CD14-positive monocyte (primary cell): ENCODE results near the gene DRC1. TPM values are rescaled to one million over a fixed set of nuclear protein-coding genes. Genes with fewer than 3 reads are reported as not detected.
"Not testable (repeated sequence)": the region's sequence is repeated elsewhere in the genome, so short reads cannot be mapped to it uniquely, and the experiment has no call there.

Experiments used
- DNase-seq, 3 donors: peaks; one replicate each; pipeline ENCODE4 v3.0.0-alpha.2; 2011 to 2022
- H2AFZ ChIP-seq: 2 replicates; pipeline ENCODE4 v1.6.0; 2012; ENCODE audit warnings: mild to moderate bottlenecking, low read depth, low read length, inconsistent platforms; ENCODE audit not compliant: insufficient read depth, poor library complexity, severe bottlenecking
- H3K27ac ChIP-seq, 2 donors: 1 replicate in 1 of 2; 2 replicates in 1 of 2; pipeline ENCODE4 v1.5.1; 2012 to 2013; ENCODE audit warnings: low read length in 2 of 2, control low read depth in 1 of 2, inconsistent platforms in 1 of 2, low read depth in 1 of 2, mild to moderate bottlenecking in 1 of 2
- H3K27me3 ChIP-seq, 2 donors: one replicate each; pipeline versions ENCODE4 v1.6.0 to v1.6.1; 2011 to 2013; ENCODE audit warnings: low read length in 2 of 2; ENCODE audit not compliant: control insufficient read depth in 2 of 2, insufficient read depth in 2 of 2
- H3K36me3 ChIP-seq, 2 donors: replicated peaks in 1 of 2; 1 replicate in 1 of 2; 2 replicates in 1 of 2; pipeline versions ENCODE4 v1.5.1 to v1.6.1; 2012 to 2013; ENCODE audit warnings: low read length in 2 of 2, control low read depth in 1 of 2, inconsistent platforms in 1 of 2, mild to moderate bottlenecking in 1 of 2; ENCODE audit not compliant: insufficient read depth in 2 of 2, control insufficient read depth in 1 of 2
- H3K4me1 ChIP-seq, 2 donors: 1 replicate in 1 of 2; 2 replicates in 1 of 2; pipeline versions ENCODE4 v1.5.1 to v1.6.1; 2012 to 2013; ENCODE audit warnings: low read length in 2 of 2, control low read depth in 1 of 2, inconsistent platforms in 1 of 2, mild to moderate bottlenecking in 1 of 2, moderate library complexity in 1 of 2; ENCODE audit not compliant: insufficient read depth in 2 of 2, control insufficient read depth in 1 of 2
- H3K4me2 ChIP-seq: replicated peaks from 2 replicates; pipeline ENCODE3; 2012; ENCODE audit warnings: low read length, moderate library complexity, mild to moderate bottlenecking; ENCODE audit not compliant: poor library complexity, severe bottlenecking; ENCODE audit errors: extremely low read depth
- H3K4me3 ChIP-seq, 3 experiments: fragments of 200-600 bp in 1 of 3; sonication (generic) in 1 of 3; replicated peaks in 1 of 3; 1 replicate in 2 of 3; 2 replicates in 1 of 3; pipeline ENCODE4 v1.5.1; 2011 to 2013; ENCODE audit warnings: low read length in 3 of 3, mild to moderate bottlenecking in 3 of 3, control low read depth in 2 of 3, low read depth in 2 of 3, inconsistent platforms in 1 of 3, moderate library complexity in 1 of 3
- H3K79me2 ChIP-seq: 2 replicates; pipeline ENCODE4 v1.6.0; 2012; ENCODE audit warnings: mild to moderate bottlenecking, control low read depth, inconsistent platforms, low read length, moderate library complexity; ENCODE audit not compliant: insufficient read depth
- H3K9ac ChIP-seq: 2 replicates; pipeline ENCODE4 v1.6.0; 2017; ENCODE audit warnings: low read length, mild to moderate bottlenecking; ENCODE audit not compliant: insufficient read depth, poor library complexity, severe bottlenecking
- H3K9me3 ChIP-seq, 2 donors: replicated peaks in 1 of 2; 1 replicate in 1 of 2; 2 replicates in 1 of 2; pipeline versions ENCODE4 v1.5.1 to v1.6.1; 2012 to 2013; ENCODE audit warnings: low read length in 2 of 2, control low read depth in 1 of 2; ENCODE audit not compliant: control insufficient read depth in 1 of 2, insufficient read depth in 1 of 2
- H4K20me1 ChIP-seq: 2 replicates; pipeline ENCODE4 v1.6.0; 2012; ENCODE audit warnings: mild to moderate bottlenecking, low read length, control low read depth, moderate library complexity; ENCODE audit not compliant: insufficient read depth
- H3K27ac Mint-ChIP-seq, 7 donors: one replicate each; pipeline ENCODE4 v1.8.0; 2020; ENCODE audit warnings: mild to moderate bottlenecking in 7 of 7, mixed read lengths in 7 of 7, moderate library complexity in 6 of 7, inconsistent platforms in 2 of 7
- H3K27me3 Mint-ChIP-seq, 3 donors: one replicate each; pipeline ENCODE4 v1.8.0; 2021 to 2022; ENCODE audit warnings: low read depth in 3 of 3, mild to moderate bottlenecking in 3 of 3, mixed read lengths in 3 of 3, moderate library complexity in 3 of 3, inconsistent platforms in 1 of 3
- H3K36me3 Mint-ChIP-seq, 2 donors: one replicate each; pipeline ENCODE4 v1.8.0; 2020; ENCODE audit warnings: mixed read lengths in 2 of 2, inconsistent platforms in 1 of 2, mild to moderate bottlenecking in 1 of 2
- H3K4me1 Mint-ChIP-seq: one replicate; pipeline ENCODE4 v1.8.0; 2020; ENCODE audit warnings: mild to moderate bottlenecking, mixed read lengths
- H3K4me3 Mint-ChIP-seq, 2 donors: one replicate each; pipeline ENCODE4 v1.8.0; 2020; ENCODE audit warnings: mild to moderate bottlenecking in 2 of 2, mixed read lengths in 2 of 2, moderate library complexity in 1 of 2
- H3K9me3 Mint-ChIP-seq, 7 donors: one replicate each; pipeline ENCODE4 v1.8.0; 2020 to 2022; ENCODE audit warnings: mixed read lengths in 7 of 7, mild to moderate bottlenecking in 6 of 7, moderate library complexity in 6 of 7, inconsistent platforms in 2 of 7
- WGBS: methylation state at CpG from one replicate; pipeline ENCODE4 v1.1.5; 2013; ENCODE audit warnings: missing lambda C conversion rate; ENCODE audit not compliant: insufficient coverage; 5-methylcytosine and 5-hydroxymethylcytosine counted together
- intact Hi-C, 2 donors: fragments of 100-400 bp; cut with micrococcal nuclease; formaldehyde crosslinking; loops; one replicate each; pipeline versions ENCODE4 v1.15.0 to v1.15.1; 2023
- polyA plus RNA-seq, 3 donors: library from polyadenylated mRNA; depleted of rRNA in 1 of 3; unstranded in 2 of 3; stranded (reverse) in 1 of 3; fragments of 300-500 nt in 2 of 3; fragments of >200 nt in 1 of 3; fragmentation: Illumina TruSeq in 2 of 3; gene quantifications; 1 replicate in 2 of 3; 2 replicates in 1 of 3; pipeline ENCODE4 v1.2.3, GENCODE V29; 2012 to 2021
- TF ChIP-seq, protein P1 (sequence below): fragments of 200-600 bp; IDR thresholded peaks from one replicate; pipeline ENCODE4 v1.8.0; 2022; ENCODE audit warnings: antibody characterized with exemption, mild to moderate bottlenecking

Gene DRC1
- polyA plus RNA-seq, 3 donors: not detected

- no peak overlapping the region for H3K27ac Mint-ChIP-seq
- Histone ChIP-seq H3K9me3 (peaks cover 0 to 3% of the 10 kb centered on the region in 2 donors), H3K79me2 (no peaks in the 10 kb centered on the region), H4K20me1 (no peaks in the 10 kb centered on the region), H3K4me3 (no peak overlapping the region), H3K36me3 (no peaks in the 10 kb centered on the region), H3K9ac (no peak overlapping the region), H2AFZ (no peak overlapping the region), H3K4me1 (no peaks in the 10 kb centered on the region), H3K27me3 (no peaks in the 10 kb centered on the region), H3K4me2 (no peak overlapping the region), H3K27ac (no peak overlapping the region)
- no peak for DNase-seq
- intact Hi-C loops: loop anchor here in 1 of 2 donors (10.0 kb wide), 1 partner anchor 222 kb away; the partner anchor contains the start of genes HADHA and HADHB
- H3K4me1 Mint-ChIP-seq: peaks cover 4% of the 10 kb centered on the region
- TF ChIP-seq, protein P1, sequence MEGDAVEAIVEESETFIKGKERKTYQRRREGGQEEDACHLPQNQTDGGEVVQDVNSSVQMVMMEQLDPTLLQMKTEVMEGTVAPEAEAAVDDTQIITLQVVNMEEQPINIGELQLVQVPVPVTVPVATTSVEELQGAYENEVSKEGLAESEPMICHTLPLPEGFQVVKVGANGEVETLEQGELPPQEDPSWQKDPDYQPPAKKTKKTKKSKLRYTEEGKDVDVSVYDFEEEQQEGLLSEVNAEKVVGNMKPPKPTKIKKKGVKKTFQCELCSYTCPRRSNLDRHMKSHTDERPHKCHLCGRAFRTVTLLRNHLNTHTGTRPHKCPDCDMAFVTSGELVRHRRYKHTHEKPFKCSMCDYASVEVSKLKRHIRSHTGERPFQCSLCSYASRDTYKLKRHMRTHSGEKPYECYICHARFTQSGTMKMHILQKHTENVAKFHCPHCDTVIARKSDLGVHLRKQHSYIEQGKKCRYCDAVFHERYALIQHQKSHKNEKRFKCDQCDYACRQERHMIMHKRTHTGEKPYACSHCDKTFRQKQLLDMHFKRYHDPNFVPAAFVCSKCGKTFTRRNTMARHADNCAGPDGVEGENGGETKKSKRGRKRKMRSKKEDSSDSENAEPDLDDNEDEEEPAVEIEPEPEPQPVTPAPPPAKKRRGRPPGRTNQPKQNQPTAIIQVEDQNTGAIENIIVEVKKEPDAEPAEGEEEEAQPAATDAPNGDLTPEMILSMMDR: no peak
- 99% methylated on average over 20 of the region's 22 CpGs for WGBS
- peaks cover 2 to 7% (median 3%) of the 10 kb centered on the region in 7 donors for H3K9me3 Mint-ChIP-seq
- peaks cover 0 to 6% (median 1%) of the 10 kb centered on the region in 3 donors for H3K27me3 Mint-ChIP-seq
- H3K36me3 Mint-ChIP-seq: no peaks in the 10 kb centered on the region
- no peak overlapping the region for H3K4me3 Mint-ChIP-seq
These were observed 65.1 kb downstream of the DRC1 start for GRCh38 chr2:26466662-26467310.

DNA sequence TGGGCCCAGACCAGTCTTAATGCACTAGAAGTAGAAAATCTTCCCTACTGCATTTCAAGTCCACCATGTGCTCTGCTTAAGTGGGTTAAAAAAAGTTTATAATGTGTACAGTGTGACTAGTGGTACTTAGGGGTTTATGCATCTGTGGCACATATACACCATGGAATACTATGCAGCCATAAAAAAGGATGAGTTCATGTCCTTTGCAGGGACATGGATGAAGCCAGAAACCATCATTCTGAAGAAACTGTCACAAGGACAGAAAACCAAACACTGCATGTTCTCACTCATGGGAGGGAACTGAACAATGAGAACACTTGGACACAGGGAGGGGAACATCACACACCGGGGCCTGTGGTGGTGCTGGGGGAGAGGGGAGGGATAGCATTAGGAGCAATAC is 66.8 kb downstream of the DRC1 start:
- not testable (repeated sequence) for H3K79me2 ChIP-seq, H4K20me1 ChIP-seq, H3K27me3 Mint-ChIP-seq, H3K36me3 ChIP-seq, H3K4me3 Mint-ChIP-seq, H3K4me1 Mint-ChIP-seq, H3K9ac ChIP-seq, H2AFZ ChIP-seq, H3K4me1 ChIP-seq, H3K27me3 ChIP-seq, H3K9me3 Mint-ChIP-seq, H3K36me3 Mint-ChIP-seq, H3K27ac ChIP-seq, H3K27ac Mint-ChIP-seq, H3K9me3 ChIP-seq, H3K4me2 ChIP-seq, DNase-seq, H3K4me3 ChIP-seq
- no CpG with 5 or more reads among the region's 1 CpG for WGBS
- intact Hi-C loops: loop anchor here (2.0 to 10.0 kb wide), 2 partner anchors 224 to 518 kb away; partner anchors contain the start of genes HADHA (in 1 of the 2) and HADHB (in 1 of the 2)
